ENCODE measurements around the gene RNF8.
A peak's percentile ranks its signal among the peaks of the same experiment; 100 is the strongest.
"Not testable (repeated sequence)": the region's sequence is repeated elsewhere in the genome, so short reads cannot be mapped to it uniquely, and the experiment has no call there.

RNF8 gene

GRCh38 chr6:37401658-37402057 is 47.9 kb downstream of the RNF8 start:
- not testable (repeated sequence) for DNase-seq

- DNase-seq, result no peak
These were observed 53.1 kb downstream of the RNF8 start for GRCh38 chr6:37406726-37407341.

- DNase-seq, result no peak
These were observed 54.2 kb downstream of the RNF8 start for GRCh38 chr6:37407948-37408347.

GRCh38 chr6:37409501-37409900 is 55.7 kb downstream of the RNF8 start:
- no peak for DNase-seq

- no peak for DNase-seq
These were observed 63.6 kb downstream of the RNF8 start for GRCh38 chr6:37417393-37417792.

- DNase-seq, result no peak
These were observed 64.9 kb downstream of the RNF8 start for GRCh38 chr6:37418722-37419121.

- DNase-seq, result no peak
These were observed 72.5 kb downstream of the RNF8 start for GRCh38 chr6:37426058-37426944.

- no peak for DNase-seq
These were observed 73.2 kb downstream of the RNF8 start for GRCh38 chr6:37426945-37427510.

GRCh38 chr6:37429352-37429750 is 75.6 kb downstream of the RNF8 start:
- DNase-seq, result no peak

- DNase-seq, result peak in 1 of 2 donors; percentile 64
These were observed 78.8 kb downstream of the RNF8 start for GRCh38 chr6:37432590-37432915.

GRCh38 chr6:37432916-37433656 is 79.3 kb downstream of the RNF8 start, which contains the start of gene CMTR1:
Gene CMTR1, plus strand, starts transcription at chr6:37433221. Its CDS starts 2,409 bp downstream, at chr6:37435630.
- DNase-seq, result peak; percentile 77 to 89

- peak in 1 of 2 donors; percentile 45 for DNase-seq
These were observed 80.0 kb downstream of the RNF8 start for GRCh38 chr6:37433657-37434271.

GRCh38 chr6:37435373-37435772 is 81.6 kb downstream of the RNF8 start:
- no peak for DNase-seq

- no peak for DNase-seq
These were observed 82.0 kb downstream of the RNF8 start for GRCh38 chr6:37435816-37436215.

- no peak for DNase-seq
These were observed 85.1 kb downstream of the RNF8 start for GRCh38 chr6:37438930-37439329.

GRCh38 chr6:37441651-37442050 is 87.9 kb downstream of the RNF8 start:
- no peak for DNase-seq

GRCh38 chr6:37442416-37443215 is 88.8 kb downstream of the RNF8 start:
- DNase-seq, result no peak

- not testable (repeated sequence) for DNase-seq
These were observed 89.4 kb downstream of the RNF8 start for GRCh38 chr6:37443216-37443542.

Data from hippocampal formation (tissue), 2 donors.